Endothelial cell (in vitro differentiated cells): ENCODE data around the gene KRT12. TPM values are rescaled to one million over a fixed set of nuclear protein-coding genes. Genes with fewer than 3 reads are reported as not detected.

ENCODE experiments used
- DNase-seq: peaks from one replicate; pipeline ENCODE4 v3.0.0; 2021; ENCODE audit warnings: low spot score
- H3K27ac Mint-ChIP-seq: one replicate; pipeline ENCODE4 v1.8.0; 2021; ENCODE audit warnings: mixed read lengths, inconsistent platforms; ENCODE audit not compliant: unreplicated experiment
- H3K27me3 Mint-ChIP-seq: one replicate; pipeline ENCODE4 v1.8.0; 2021; ENCODE audit warnings: mild to moderate bottlenecking, moderate library complexity, mixed read lengths, inconsistent platforms; ENCODE audit not compliant: unreplicated experiment
- H3K36me3 Mint-ChIP-seq: one replicate; pipeline ENCODE4 v1.8.0; 2021; ENCODE audit warnings: mild to moderate bottlenecking, low read depth, mixed read lengths, inconsistent platforms; ENCODE audit not compliant: unreplicated experiment
- H3K4me1 Mint-ChIP-seq: one replicate; pipeline ENCODE4 v1.8.0; 2021; ENCODE audit warnings: mild to moderate bottlenecking, mixed read lengths, inconsistent platforms; ENCODE audit not compliant: unreplicated experiment
- H3K4me3 Mint-ChIP-seq: one replicate; pipeline ENCODE4 v1.8.0; 2021; ENCODE audit warnings: mild to moderate bottlenecking, mixed read lengths, inconsistent platforms; ENCODE audit not compliant: unreplicated experiment
- H3K9me3 Mint-ChIP-seq: one replicate; pipeline ENCODE4 v1.8.0; 2021; ENCODE audit warnings: mixed read lengths, inconsistent platforms; ENCODE audit not compliant: unreplicated experiment
- CTCF ChIP-seq: fragments of 200-600 bp; sonication (generic); IDR thresholded peaks from one replicate; pipeline ENCODE4 v1.5.0; 2021; ENCODE audit warnings: antibody characterized with exemption; ENCODE audit not compliant: unreplicated experiment
- total RNA-seq: library from RNA; stranded (reverse); fragmentation: NEBNext Ultra II Directional; extraction: Animal tissue kit (Norgen Biotek cat#: 25700); gene quantifications from one replicate; pipeline ENCODE4 v1.2.1, GENCODE V29; 2021; ENCODE audit not compliant: unreplicated experiment

Gene KRT12
- total RNA-seq, 1 donor from 2014 or later, result not detected

GRCh38 chr17:40884708-40885512, 17.9 kb upstream of the KRT12 start, which contains the start of gene KRT20:
Gene KRT20, minus strand, starts transcription at chr17:40885242. Its CDS starts 57 bp downstream, at chr17:40885185.
- no peak within 1 kb of the TSS for H3K4me3 Mint-ChIP-seq
- no peak for DNase-seq
- H3K27me3 Mint-ChIP-seq, result no peaks in the 10 kb centered on the region
- no peaks in the 10 kb centered on the region for H3K4me1 Mint-ChIP-seq
- H3K9me3 Mint-ChIP-seq, result no peaks in the 10 kb centered on the region
- H3K27ac Mint-ChIP-seq, result no peak within 1 kb of the TSS
- H3K36me3 Mint-ChIP-seq, result no peaks in the 10 kb centered on the region
- TF ChIP-seq CTCF, result peak; percentile 39

- no peaks in the 10 kb centered on the region for H3K27me3 Mint-ChIP-seq
- no peaks in the 10 kb centered on the region for H3K36me3 Mint-ChIP-seq
- DNase-seq, result no peak
- H3K4me1 Mint-ChIP-seq, result no peaks in the 10 kb centered on the region
- no peaks in the 10 kb centered on the region for H3K9me3 Mint-ChIP-seq
- H3K4me3 Mint-ChIP-seq, result no peak overlapping the region
- H3K27ac Mint-ChIP-seq, result no peak overlapping the region
- no peak for TF ChIP-seq CTCF
These were observed 16.8 kb upstream of the KRT12 start for GRCh38 chr17:40883626-40884334.

GRCh38 chr17:40883031-40883430, 16.0 kb upstream of the KRT12 start:
- no peaks in the 10 kb centered on the region for H3K27me3 Mint-ChIP-seq
- no peaks in the 10 kb centered on the region for H3K4me1 Mint-ChIP-seq
- H3K4me3 Mint-ChIP-seq, result no peak overlapping the region
- no peaks in the 10 kb centered on the region for H3K36me3 Mint-ChIP-seq
- no peaks in the 10 kb centered on the region for H3K9me3 Mint-ChIP-seq
- no peak overlapping the region for H3K27ac Mint-ChIP-seq
- DNase-seq, result no peak
- no peak for TF ChIP-seq CTCF

GRCh38 chr17:40879026-40879425, 12.0 kb upstream of the KRT12 start:
- no peak for TF ChIP-seq CTCF
- H3K36me3 Mint-ChIP-seq, result no peaks in the 10 kb centered on the region
- no peak overlapping the region for H3K27ac Mint-ChIP-seq
- no peaks in the 10 kb centered on the region for H3K9me3 Mint-ChIP-seq
- H3K27me3 Mint-ChIP-seq, result no peaks in the 10 kb centered on the region
- no peaks in the 10 kb centered on the region for H3K4me1 Mint-ChIP-seq
- DNase-seq, result no peak
- H3K4me3 Mint-ChIP-seq, result no peak overlapping the region

GRCh38 chr17:40878044-40878443, 11.0 kb upstream of the KRT12 start:
- no peaks in the 10 kb centered on the region for H3K9me3 Mint-ChIP-seq
- no peaks in the 10 kb centered on the region for H3K4me1 Mint-ChIP-seq
- no peak overlapping the region for H3K4me3 Mint-ChIP-seq
- no peaks in the 10 kb centered on the region for H3K36me3 Mint-ChIP-seq
- H3K27me3 Mint-ChIP-seq, result no peaks in the 10 kb centered on the region
- no peak for TF ChIP-seq CTCF
- DNase-seq, result no peak
- H3K27ac Mint-ChIP-seq, result no peak overlapping the region
